ENCODE data around the gene EIF3B.
A peak's percentile ranks its signal among the peaks of the same experiment; 100 is the strongest.
"Not testable (repeated sequence)": the region's sequence is repeated elsewhere in the genome, so short reads cannot be mapped to it uniquely, and the experiment has no call there.

The EIF3B gene

GRCh38 chr7:2354186-2354938 lies at the start of gene EIF3B:
EIF3B (plus strand) TSS chr7:2354827; CDS start chr7:2354922, 95 bp downstream.
- peak within 1 kb of the TSS; percentile 100 for H3K27ac ChIP-seq
- no peak for TF ChIP-seq CTCF (conservative IDR thresholded peaks at IDR 0.05)

GRCh38 chr7:2305258-2305657 lies 49.4 kb upstream of the EIF3B start:
- H3K27ac ChIP-seq: not testable (repeated sequence)

- no peak for TF ChIP-seq CTCF (conservative IDR thresholded peaks at IDR 0.05)
- H3K27ac ChIP-seq: no peak overlapping the region
Observed at GRCh38 chr7:2306688-2307087, 47.9 kb upstream of the EIF3B start.

GRCh38 chr7:2307690-2308107 lies 46.9 kb upstream of the EIF3B start:
- TF ChIP-seq CTCF (conservative IDR thresholded peaks at IDR 0.05): no peak
- H3K27ac ChIP-seq: no peak overlapping the region

- TF ChIP-seq CTCF (conservative IDR thresholded peaks at IDR 0.05): no peak
- no peak overlapping the region for H3K27ac ChIP-seq
Observed at GRCh38 chr7:2309889-2310331, 44.7 kb upstream of the EIF3B start.

- no peak for TF ChIP-seq CTCF (conservative IDR thresholded peaks at IDR 0.05)
- H3K27ac ChIP-seq: no peak overlapping the region
Observed at GRCh38 chr7:2312267-2312929, 42.2 kb upstream of the EIF3B start.

GRCh38 chr7:2313450-2314208 lies 41.0 kb upstream of the EIF3B start:
- no peak for TF ChIP-seq CTCF (conservative IDR thresholded peaks at IDR 0.05)
- H3K27ac ChIP-seq: peak overlapping the region; percentile 67; the same call in 1 of the 2 replicates
